Measurements from ENCODE around the gene UROC1. TPM values are rescaled to one million over a fixed set of nuclear protein-coding genes. Genes with fewer than 3 reads are reported as not detected.

Gene UROC1
- total RNA-seq, 1 experiment from 2014 or later, result not detected

- no peak for TF ChIP-seq CTCF (IDR thresholded peaks at IDR 0.05; ENCODE audit: insufficient read depth in 1 of 2, low read depth in 1 of 2, low read length in 1 of 2, severe bottlenecking in 1 of 2, unreplicated experiment in 1 of 2)
- H3K36me3 ChIP-seq (ENCODE audit: control insufficient read depth, insufficient read depth, low read length), result peaks cover 6% of the 10 kb centered on the region
- Mint-ChIP-seq H3K4me1 (ENCODE audit: low read depth, unreplicated experiment) (peaks cover 10% of the 10 kb centered on the region), H3K27ac (ENCODE audit: unreplicated experiment) (peak overlapping the region; percentile 53), H3K4me3 (ENCODE audit: unreplicated experiment) (no peak overlapping the region), H3K9me3 (ENCODE audit: unreplicated experiment) (no peaks in the 10 kb centered on the region), H3K27me3 (ENCODE audit: insufficient read depth, unreplicated experiment) (no peaks in the 10 kb centered on the region), H3K36me3 (ENCODE audit: insufficient read depth, unreplicated experiment) (peaks cover 48% of the 10 kb centered on the region)
- POLR2A ChIA-PET, result no interaction called here
- no peak for DNase-seq
- no peaks in the 10 kb centered on the region for H3K4me1 ChIP-seq
- H3K4me3 ChIP-seq (ENCODE audit: low read depth, low read length), result no peak overlapping the region
- CTCF ChIA-PET, result no interaction called here
- H3K9me3 ChIP-seq, result no peaks in the 10 kb centered on the region
- no TSS peak for BruUV-seq (replicated peaks)
- intact Hi-C loops (cut with micrococcal nuclease; ENCODE audit: unreplicated experiment), result no loop called here
- H3K27me3 ChIP-seq (replicated peaks; ENCODE audit: control insufficient read depth, insufficient read depth, low read length), result no peaks in the 10 kb centered on the region
These were observed 52.6 kb downstream of the UROC1 start for GRCh38 chr3:126464997-126465396.

- H3K27me3 ChIP-seq (replicated peaks; ENCODE audit: control insufficient read depth, insufficient read depth, low read length), result no peaks in the 10 kb centered on the region
- DNase-seq, result no peak
- peaks cover 4% of the 10 kb centered on the region for H3K36me3 ChIP-seq (ENCODE audit: control insufficient read depth, insufficient read depth, low read length)
- peaks cover 6% of the 10 kb centered on the region for H3K4me1 Mint-ChIP-seq (ENCODE audit: low read depth, unreplicated experiment)
- H3K9me3 ChIP-seq, result no peaks in the 10 kb centered on the region
- no peak overlapping the region for H3K4me3 Mint-ChIP-seq (ENCODE audit: unreplicated experiment)
- no TSS peak for BruUV-seq (replicated peaks)
- intact Hi-C loops (cut with micrococcal nuclease; ENCODE audit: unreplicated experiment), result no loop called here
- H3K36me3 Mint-ChIP-seq (ENCODE audit: insufficient read depth, unreplicated experiment), result peaks cover 47% of the 10 kb centered on the region
- CTCF ChIA-PET, result no interaction called here
- peak overlapping the region; percentile 56 for H3K27ac Mint-ChIP-seq (ENCODE audit: unreplicated experiment)
- H3K9me3 Mint-ChIP-seq (ENCODE audit: unreplicated experiment), result no peaks in the 10 kb centered on the region
- no peak for TF ChIP-seq CTCF (IDR thresholded peaks at IDR 0.05; ENCODE audit: insufficient read depth in 1 of 2, low read depth in 1 of 2, low read length in 1 of 2, severe bottlenecking in 1 of 2, unreplicated experiment in 1 of 2)
- H3K4me1 ChIP-seq, result no peaks in the 10 kb centered on the region
- H3K27me3 Mint-ChIP-seq (ENCODE audit: insufficient read depth, unreplicated experiment), result no peaks in the 10 kb centered on the region
- no peak overlapping the region for H3K4me3 ChIP-seq (ENCODE audit: low read depth, low read length)
- POLR2A ChIA-PET, result no interaction called here
These were observed 53.1 kb downstream of the UROC1 start for GRCh38 chr3:126464494-126464893.

- no peaks in the 10 kb centered on the region for H3K9me3 Mint-ChIP-seq (ENCODE audit: unreplicated experiment)
- peaks cover 2% of the 10 kb centered on the region for H3K4me1 Mint-ChIP-seq (ENCODE audit: low read depth, unreplicated experiment)
- no TSS peak for BruUV-seq (replicated peaks)
- ChIA-PET POLR2A (no interaction called here), CTCF (no interaction called here)
- Histone ChIP-seq H3K27me3 (replicated peaks; ENCODE audit: control insufficient read depth, insufficient read depth, low read length) (no peaks in the 10 kb centered on the region), H3K4me3 (ENCODE audit: low read depth, low read length) (no peak overlapping the region), H3K9me3 (no peaks in the 10 kb centered on the region), H3K36me3 (ENCODE audit: control insufficient read depth, insufficient read depth, low read length) (peaks cover 4% of the 10 kb centered on the region), H3K4me1 (no peaks in the 10 kb centered on the region)
- no peaks in the 10 kb centered on the region for H3K27me3 Mint-ChIP-seq (ENCODE audit: insufficient read depth, unreplicated experiment)
- peak overlapping the region; percentile 56 for H3K27ac Mint-ChIP-seq (ENCODE audit: unreplicated experiment)
- no peak for DNase-seq
- TF ChIP-seq CTCF (IDR thresholded peaks at IDR 0.05; ENCODE audit: insufficient read depth in 1 of 2, low read depth in 1 of 2, low read length in 1 of 2, severe bottlenecking in 1 of 2, unreplicated experiment in 1 of 2), result no peak
- no peak overlapping the region for H3K4me3 Mint-ChIP-seq (ENCODE audit: unreplicated experiment)
- H3K36me3 Mint-ChIP-seq (ENCODE audit: insufficient read depth, unreplicated experiment), result peaks cover 47% of the 10 kb centered on the region
- intact Hi-C loops (cut with micrococcal nuclease; ENCODE audit: unreplicated experiment), result no loop called here
These were observed 53.5 kb downstream of the UROC1 start for GRCh38 chr3:126464093-126464492.

Measured in Caco-2 (cell line).